ENCODE data around the gene LMTK3.
"Not testable (repeated sequence)": the region's sequence is repeated elsewhere in the genome, so short reads cannot be mapped to it uniquely, and the experiment has no call there.

Gene LMTK3

GRCh38 chr19:48507911-48508439 is 3.7 kb downstream of the LMTK3 start:
- no peak for DNase-seq (ENCODE audit: low spot score)

GRCh38 chr19:48506138-48506733 is 5.4 kb downstream of the LMTK3 start:
- DNase-seq (ENCODE audit: low spot score), result peak; percentile 60

GRCh38 chr19:48502350-48503018 is 9.2 kb downstream of the LMTK3 start:
- DNase-seq (ENCODE audit: low spot score), result no peak

- DNase-seq (ENCODE audit: low spot score), result peak; percentile 69
Measured at GRCh38 chr19:48501494-48502349, 9.9 kb downstream of the LMTK3 start.

- no peak for DNase-seq (ENCODE audit: low spot score)
Measured at GRCh38 chr19:48500830-48501493, 10.7 kb downstream of the LMTK3 start.

GRCh38 chr19:48499316-48500090 is 12.1 kb downstream of the LMTK3 start:
- no peak for DNase-seq (ENCODE audit: low spot score)

GRCh38 chr19:48498595-48499311 is 12.9 kb downstream of the LMTK3 start:
- DNase-seq (ENCODE audit: low spot score), result no peak

GRCh38 chr19:48497728-48498594 is 13.7 kb downstream of the LMTK3 start:
- DNase-seq (ENCODE audit: low spot score), result no peak

- DNase-seq (ENCODE audit: low spot score), result no peak
Measured at GRCh38 chr19:48496959-48497727, 14.5 kb downstream of the LMTK3 start.

GRCh38 chr19:48495396-48495795 is 16.2 kb downstream of the LMTK3 start:
- no peak for DNase-seq (ENCODE audit: low spot score)

GRCh38 chr19:48493718-48494401 is 17.8 kb downstream of the LMTK3 start:
- no peak for DNase-seq (ENCODE audit: low spot score)

- DNase-seq (ENCODE audit: low spot score), result peak; percentile 98
Measured at GRCh38 chr19:48492925-48493717, 18.5 kb downstream of the LMTK3 start.

GRCh38 chr19:48491793-48492123 is 19.9 kb downstream of the LMTK3 start:
- DNase-seq (ENCODE audit: low spot score), result no peak

GRCh38 chr19:48490981-48491792 is 20.4 kb downstream of the LMTK3 start:
- DNase-seq (ENCODE audit: low spot score), result no peak

GRCh38 chr19:48489608-48490216 is 21.9 kb downstream of the LMTK3 start:
- peak; percentile 74 for DNase-seq (ENCODE audit: low spot score)

GRCh38 chr19:48488478-48488877 is 23.2 kb downstream of the LMTK3 start:
- not testable (repeated sequence) for DNase-seq (ENCODE audit: low spot score)
